Activated CD8-positive, alpha-beta memory T cell treated with anti-CD3 and anti-CD28 coated beads for 36 hours (primary cell): ENCODE data around the gene ARHGAP6. TPM values are rescaled to one million over a fixed set of nuclear protein-coding genes. Genes with fewer than 3 reads are reported as not detected.
"Not testable (repeated sequence)": the region's sequence is repeated elsewhere in the genome, so short reads cannot be mapped to it uniquely, and the experiment has no call there.

Experiments used
- CTCF ChIA-PET: fragments of 350-600 bp; sonication (Branson Sonifier 250); formaldehyde crosslinking; loops from one replicate; lab custom pipeline; 2021; ENCODE audit warnings: antibody characterized with exemption; lab: Charles Lee
- POLR2A ChIA-PET: fragments of 350-600 bp; sonication (Branson Sonifier 250); formaldehyde crosslinking; loops from one replicate; lab custom pipeline; 2021; ENCODE audit warnings: antibody characterized with exemption; lab: Charles Lee
- total RNA-seq, 2 experiments: library from RNA; stranded (reverse); gene quantifications; one replicate each; pipeline ENCODE4 v1.2.3, GENCODE V29; 2021

ARHGAP6 gene
- total RNA-seq, 2 experiments from 2014 or later: not detected

GRCh38 chrX:11535156-11535919, 130.4 kb downstream of the ARHGAP6 start:
- ChIA-PET POLR2A (no interaction called here), CTCF (interaction anchor here (3.0 kb wide), 1 partner anchor 236 kb away, joined by 12 read pairs; no protein-coding TSS in a partner anchor)

- CTCF ChIA-PET: no interaction called here
- POLR2A ChIA-PET: no interaction called here
Measured at GRCh38 chrX:11533199-11533651, 132.5 kb downstream of the ARHGAP6 start.

DNA sequence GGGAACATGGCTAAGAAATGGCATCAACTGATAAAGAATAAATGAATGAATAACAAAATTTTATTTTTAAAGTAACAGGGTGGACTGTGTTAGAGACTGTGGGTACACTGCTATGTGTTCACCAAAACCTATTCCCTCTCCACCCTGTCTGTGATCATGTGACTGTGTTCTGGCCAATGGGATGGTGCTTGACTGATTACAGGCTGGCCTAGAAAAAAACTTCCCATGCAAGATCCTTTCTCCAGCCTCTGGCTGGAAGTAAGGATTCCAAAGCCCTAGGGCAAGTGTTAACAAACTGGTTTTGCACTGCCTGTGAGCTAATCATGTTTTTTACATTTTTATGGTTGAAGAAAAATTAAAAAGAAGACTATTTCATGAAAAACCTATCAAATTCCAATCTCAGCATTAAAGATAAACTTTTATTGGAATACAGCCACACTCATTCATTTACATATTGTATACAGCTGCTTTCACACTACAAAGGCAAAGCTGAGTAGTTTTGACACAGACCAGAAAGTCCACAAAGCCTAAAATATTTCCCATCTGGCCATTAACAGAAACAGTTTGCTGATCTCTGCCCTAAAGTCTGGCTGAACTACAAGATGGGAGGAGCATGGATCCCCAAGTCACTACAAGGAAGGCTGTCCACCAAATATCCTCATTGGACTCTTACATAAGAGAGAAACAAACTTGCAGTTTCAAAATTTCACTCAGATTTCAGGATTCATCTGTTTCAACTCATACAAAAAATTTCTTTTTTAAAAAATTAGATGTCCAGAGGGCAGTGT, 133.2 kb downstream of the ARHGAP6 start:
- CTCF ChIA-PET: no interaction called here
- POLR2A ChIA-PET: no interaction called here

- ChIA-PET CTCF (no interaction called here), POLR2A (interaction anchor here (0.6 kb wide), 1 partner anchor 237 kb away, joined by 4 read pairs; no protein-coding TSS in a partner anchor)
Measured at GRCh38 chrX:11531226-11531625, 134.5 kb downstream of the ARHGAP6 start.

- POLR2A ChIA-PET: no interaction called here
Measured at GRCh38 chrX:11530621-11531020, 135.1 kb downstream of the ARHGAP6 start.

DNA sequence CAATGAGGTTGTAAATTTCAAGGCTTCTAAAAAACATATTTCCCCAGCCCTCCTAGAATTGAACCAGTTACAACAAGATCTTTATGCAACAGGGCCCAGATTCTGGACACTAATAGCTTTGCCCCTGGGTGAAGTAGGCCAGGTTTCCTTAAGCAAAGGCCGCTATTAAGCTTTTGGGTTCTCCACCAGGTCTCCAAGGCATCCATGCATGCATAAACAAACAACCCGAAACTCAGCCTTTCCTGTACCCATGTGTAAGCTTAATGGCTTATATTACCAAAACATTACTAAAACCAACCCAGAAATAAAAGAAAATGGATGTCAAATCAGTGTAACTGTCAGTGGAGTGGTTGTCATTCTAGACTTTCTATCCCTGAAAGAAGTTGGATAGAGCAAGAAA, 137.1 kb downstream of the ARHGAP6 start:
- CTCF ChIA-PET: interaction anchor here (1.1 kb wide), 1 partner anchor 259 kb away, joined by 3 read pairs; no protein-coding TSS in a partner anchor

More at GRCh38 chrX:11530621-11531020, 135.1 kb downstream of the ARHGAP6 start:
- CTCF ChIA-PET: no interaction called here

GRCh38 chrX:11525685-11526084, 140.0 kb downstream of the ARHGAP6 start:
- CTCF ChIA-PET: no interaction called here
- POLR2A ChIA-PET: no interaction called here

More for the DNA sequence above, 137.1 kb downstream of the ARHGAP6 start:
- POLR2A ChIA-PET: no interaction called here

DNA sequence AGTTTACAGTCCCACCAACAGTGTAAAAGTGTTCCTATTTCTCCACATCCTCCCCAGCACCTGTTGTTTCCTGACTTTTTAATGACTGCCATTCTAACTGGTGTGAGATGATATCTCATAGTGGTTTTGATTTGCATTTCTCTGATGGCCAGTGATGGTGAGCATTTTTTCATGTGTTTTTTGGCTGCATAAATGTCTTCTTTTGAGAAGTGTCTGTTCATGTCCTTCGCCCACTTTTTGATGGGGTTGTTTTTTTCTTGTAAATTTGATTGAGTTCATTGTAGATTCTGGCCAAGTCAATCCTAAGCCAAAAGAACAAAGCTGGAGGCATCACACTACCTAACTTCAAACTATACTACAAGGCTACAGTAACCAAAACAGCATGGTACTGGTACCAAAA, 146.5 kb downstream of the ARHGAP6 start:
- POLR2A ChIA-PET, CTCF ChIA-PET: not testable (repeated sequence)

DNA sequence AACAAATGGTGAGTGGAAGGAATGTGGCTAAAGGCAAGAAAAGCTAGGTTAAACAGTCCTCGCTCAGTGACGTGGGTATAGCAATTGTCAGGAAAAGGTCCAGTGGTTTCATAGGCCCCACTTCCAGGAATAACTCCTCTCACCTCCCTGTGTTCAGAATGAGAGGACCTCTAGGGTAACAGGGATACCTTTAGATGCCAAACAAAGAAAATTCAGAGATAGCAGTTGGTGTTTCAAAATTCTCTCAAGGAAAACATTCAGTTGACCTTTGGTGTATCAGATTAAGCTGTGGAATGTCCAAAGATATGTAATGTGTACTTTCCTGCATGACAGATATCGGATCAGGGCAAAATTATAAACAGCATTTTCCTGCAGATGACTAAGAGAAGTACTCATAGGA, 155.9 kb downstream of the ARHGAP6 start:
- ChIA-PET POLR2A (no interaction called here), CTCF (no interaction called here)

GRCh38 chrX:11504234-11504633, 161.5 kb downstream of the ARHGAP6 start:
- POLR2A ChIA-PET: no interaction called here
- CTCF ChIA-PET: no interaction called here

DNA sequence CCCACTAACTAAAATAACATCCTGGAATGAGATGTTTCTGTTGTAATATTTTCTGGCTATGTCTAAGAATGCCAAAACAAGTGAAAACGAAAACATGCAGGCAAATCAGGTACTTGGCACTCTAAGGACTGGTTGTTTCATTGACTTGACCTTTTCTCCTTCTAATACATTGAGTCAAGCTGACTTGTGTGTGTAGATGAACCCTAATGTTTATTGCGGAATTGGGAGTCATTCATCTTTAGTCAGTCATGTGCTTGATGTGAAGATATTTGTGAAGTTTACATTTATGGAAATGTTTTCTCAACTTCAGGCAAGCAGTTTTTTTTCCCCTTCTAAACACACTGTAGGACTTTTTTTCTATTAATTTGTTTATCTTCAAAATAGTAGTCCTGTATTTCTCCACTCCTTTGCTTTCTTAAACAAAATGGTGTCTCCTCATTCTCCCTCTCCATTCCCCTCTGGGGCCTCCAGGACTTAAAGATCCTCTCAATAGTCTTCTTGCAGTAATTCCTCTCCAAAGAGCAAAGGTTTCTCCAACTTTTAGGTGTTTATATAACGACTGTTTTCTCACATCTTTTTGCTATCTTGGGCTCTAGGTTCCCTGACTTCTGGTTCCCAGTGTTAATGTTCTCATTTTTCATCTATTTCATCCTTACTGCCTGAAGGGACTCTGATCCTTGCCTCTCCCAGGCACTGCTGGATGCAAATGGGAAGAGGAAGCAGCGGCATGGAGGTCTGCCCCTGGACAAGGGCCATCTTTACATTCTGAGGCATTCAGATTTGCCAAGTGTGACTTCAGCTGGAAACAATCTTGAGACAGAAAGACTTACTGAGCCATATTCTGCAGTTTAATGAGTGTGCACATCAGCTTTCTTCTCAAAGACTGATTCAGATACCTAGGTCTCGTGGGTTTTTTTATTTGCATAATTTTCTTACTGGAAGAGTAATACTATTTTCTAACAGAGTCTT, 166.4 kb downstream of the ARHGAP6 start:
- ChIA-PET CTCF (no interaction called here), POLR2A (no interaction called here)

GRCh38 chrX:11491375-11491774, 174.3 kb downstream of the ARHGAP6 start:
- CTCF ChIA-PET, POLR2A ChIA-PET: not testable (repeated sequence)

GRCh38 chrX:11484290-11484689, 181.4 kb downstream of the ARHGAP6 start:
- POLR2A ChIA-PET: no interaction called here
- CTCF ChIA-PET: no interaction called here

- ChIA-PET CTCF (no interaction called here), POLR2A (no interaction called here)
Measured at GRCh38 chrX:11481035-11481434, 184.7 kb downstream of the ARHGAP6 start.

DNA sequence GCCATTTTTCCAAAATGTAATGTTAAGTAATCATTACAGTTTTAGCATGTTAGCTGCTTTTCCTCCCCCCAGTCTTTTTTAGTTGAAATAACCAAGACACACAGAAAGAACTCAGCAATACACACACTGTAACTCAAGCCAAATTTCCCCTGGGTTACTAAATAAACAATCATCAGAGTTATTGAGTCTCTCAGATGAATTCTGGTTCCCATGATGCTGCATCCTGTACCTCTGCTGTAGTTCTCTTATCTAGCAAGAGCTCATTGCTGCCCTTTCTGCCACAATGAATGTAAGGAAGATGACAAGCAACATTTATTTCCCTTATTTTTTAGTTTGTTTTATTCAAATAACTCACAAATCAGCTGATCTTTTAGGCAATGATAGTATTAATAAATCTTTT, 185.1 kb downstream of the ARHGAP6 start:
- CTCF ChIA-PET: no interaction called here
- POLR2A ChIA-PET: no interaction called here

DNA sequence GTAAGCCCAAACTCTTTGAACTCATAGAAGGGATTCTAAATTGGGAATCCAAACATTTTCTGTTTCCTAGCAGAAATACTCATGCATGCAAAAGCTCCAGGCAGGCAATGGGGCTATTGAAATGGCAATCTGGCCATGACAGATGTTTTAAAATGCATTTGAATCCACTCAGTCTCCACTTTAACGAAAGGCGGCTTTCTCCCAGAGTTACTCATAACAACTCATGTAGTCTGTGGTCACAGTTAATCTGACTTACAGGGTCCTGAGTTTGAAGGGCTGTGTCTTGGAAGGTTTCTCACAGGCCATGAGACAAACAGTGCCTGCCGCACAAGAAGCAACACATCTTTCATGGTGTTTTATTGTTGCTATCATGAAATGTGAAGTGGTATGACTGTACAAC, 186.8 kb downstream of the ARHGAP6 start:
- ChIA-PET POLR2A (no interaction called here), CTCF (no interaction called here)

DNA sequence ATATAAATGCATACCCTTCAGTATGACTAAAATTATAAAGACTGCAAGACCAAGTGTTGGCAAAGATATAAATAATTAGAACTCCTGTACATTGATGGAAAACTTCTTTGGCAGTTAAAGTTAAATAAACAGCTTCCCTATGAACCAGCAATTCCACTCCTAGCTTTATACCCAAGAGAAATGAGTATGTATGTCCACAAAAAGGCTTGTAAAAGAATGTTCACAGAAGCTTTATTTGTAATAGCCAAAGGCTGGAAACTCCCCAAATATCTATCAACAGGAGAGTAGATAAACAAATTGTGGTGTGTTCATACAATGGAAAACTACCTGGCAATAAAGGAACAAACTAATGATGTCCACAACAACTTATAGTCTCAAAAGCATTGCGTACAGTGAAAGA, 187.7 kb downstream of the ARHGAP6 start:
- ChIA-PET POLR2A (no interaction called here), CTCF (no interaction called here)

DNA sequence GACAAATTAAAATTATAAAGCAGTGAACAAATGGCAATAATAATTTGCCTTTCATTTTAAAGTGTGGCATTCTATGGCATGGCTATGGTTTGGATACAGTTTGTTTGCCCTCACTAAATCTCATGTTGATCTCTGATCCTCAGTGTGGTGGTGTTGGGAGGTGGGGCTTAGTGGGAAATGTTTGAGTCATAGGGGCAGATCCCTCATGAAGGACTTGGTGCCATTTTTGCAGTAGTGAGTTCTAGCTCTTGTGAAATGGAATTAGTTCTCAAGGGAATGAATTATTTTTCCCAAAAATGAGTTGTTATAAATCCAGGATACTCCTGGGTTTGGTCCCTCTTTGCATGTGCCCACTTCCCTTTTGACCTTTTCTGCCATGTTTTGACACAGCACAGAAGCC, 191.1 kb downstream of the ARHGAP6 start:
- CTCF ChIA-PET: no interaction called here
- POLR2A ChIA-PET: no interaction called here

GRCh38 chrX:11474021-11474420, 191.7 kb downstream of the ARHGAP6 start:
- ChIA-PET POLR2A (no interaction called here), CTCF (no interaction called here)
